ENCODE measurements around the gene STAC2. TPM values are rescaled to one million over a fixed set of nuclear protein-coding genes. Genes with fewer than 3 reads are reported as not detected.

STAC2 gene
- total RNA-seq, 1 donor from 2014 or later = 1.5 TPM

DNA sequence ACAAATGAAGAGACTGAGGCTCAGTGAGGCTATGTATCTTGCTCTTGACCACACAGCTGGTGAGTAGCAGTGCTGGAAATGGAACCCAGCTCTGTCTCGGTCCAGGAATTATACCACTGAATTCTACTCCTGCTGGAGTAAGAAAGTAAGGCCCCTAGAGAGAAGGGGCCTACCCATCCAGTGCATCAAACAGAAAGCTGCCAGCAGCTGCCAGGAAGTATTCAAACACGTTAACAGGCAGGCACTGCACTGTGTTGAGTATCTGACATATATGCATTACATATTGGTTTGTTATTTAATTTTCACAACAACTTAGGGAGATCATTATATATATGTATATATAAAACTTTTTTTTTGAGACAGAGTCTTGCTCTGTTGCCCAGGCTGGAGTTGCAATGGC lies 63.8 kb downstream of the STAC2 start:
- DNase-seq = no peak

Other genes starting within 250 kb of the STAC2 start
- gene PLXDC1, start 74.3 kb downstream of the STAC2 start, total RNA-seq = 5.4 TPM
- gene ARL5C, start 59.8 kb downstream of the STAC2 start, total RNA-seq = not detected
- 17.5 TPM for gene CACNB1, start 28.3 kb downstream of the STAC2 start, total RNA-seq
- 1,319 TPM for gene RPL19, start 25.7 kb downstream of the STAC2 start, total RNA-seq
- 14.2 TPM for gene FBXL20, start 175.7 kb upstream of the STAC2 start, total RNA-seq
- 22.1 TPM for gene MED1, start 225.3 kb upstream of the STAC2 start, total RNA-seq
- gene CDK12, start 235.5 kb upstream of the STAC2 start, total RNA-seq = 33.1 TPM

All from skin of body (tissue), 2 donors.